ENCODE results near the gene RUSC1. TPM values are rescaled to one million over a fixed set of nuclear protein-coding genes. Genes with fewer than 3 reads are reported as not detected.

Gene RUSC1
- total RNA-seq, 4 donors from 2014 or later: 7.4 to 11.5 (median 9.4) TPM

DNA sequence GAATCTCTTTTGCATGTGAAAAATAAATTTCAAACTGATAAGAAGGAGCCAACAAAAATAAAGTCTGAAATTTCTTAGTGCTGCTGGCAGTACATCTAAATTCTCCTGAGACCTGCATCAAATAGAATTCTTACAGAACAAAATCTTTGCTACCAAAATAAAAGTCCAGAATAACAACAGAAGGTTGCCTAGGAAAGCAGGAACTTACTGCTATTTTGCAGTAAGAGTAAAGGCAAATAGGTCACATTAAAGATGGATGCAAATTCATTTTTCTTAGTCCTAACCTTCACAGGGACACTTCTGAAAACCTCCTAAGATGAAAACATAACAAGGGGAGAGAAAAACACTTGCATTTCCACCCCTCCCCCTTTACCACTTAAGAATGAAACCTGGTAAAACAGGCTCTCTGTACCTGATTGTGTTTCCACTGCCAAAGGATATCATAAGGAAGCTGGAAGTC, 59.0 kb downstream of the RUSC1 start:
- TF ChIP-seq, protein P1, sequence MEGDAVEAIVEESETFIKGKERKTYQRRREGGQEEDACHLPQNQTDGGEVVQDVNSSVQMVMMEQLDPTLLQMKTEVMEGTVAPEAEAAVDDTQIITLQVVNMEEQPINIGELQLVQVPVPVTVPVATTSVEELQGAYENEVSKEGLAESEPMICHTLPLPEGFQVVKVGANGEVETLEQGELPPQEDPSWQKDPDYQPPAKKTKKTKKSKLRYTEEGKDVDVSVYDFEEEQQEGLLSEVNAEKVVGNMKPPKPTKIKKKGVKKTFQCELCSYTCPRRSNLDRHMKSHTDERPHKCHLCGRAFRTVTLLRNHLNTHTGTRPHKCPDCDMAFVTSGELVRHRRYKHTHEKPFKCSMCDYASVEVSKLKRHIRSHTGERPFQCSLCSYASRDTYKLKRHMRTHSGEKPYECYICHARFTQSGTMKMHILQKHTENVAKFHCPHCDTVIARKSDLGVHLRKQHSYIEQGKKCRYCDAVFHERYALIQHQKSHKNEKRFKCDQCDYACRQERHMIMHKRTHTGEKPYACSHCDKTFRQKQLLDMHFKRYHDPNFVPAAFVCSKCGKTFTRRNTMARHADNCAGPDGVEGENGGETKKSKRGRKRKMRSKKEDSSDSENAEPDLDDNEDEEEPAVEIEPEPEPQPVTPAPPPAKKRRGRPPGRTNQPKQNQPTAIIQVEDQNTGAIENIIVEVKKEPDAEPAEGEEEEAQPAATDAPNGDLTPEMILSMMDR (IDR thresholded peaks at IDR 0.05 in 4 of 5, conservative IDR thresholded peaks at IDR 0.05 in 1 of 5): no peak
- TF ChIP-seq POLR2A (IDR thresholded peaks at IDR 0.05): no peak
- DNase-seq (no peak), ATAC-seq (peak; percentile 44 to 60)
- Histone ChIP-seq H3K4me1 (peaks cover 0 to 4% of the 10 kb centered on the region in 2 donors), H3K27me3 (no peaks in the 10 kb centered on the region), H3K4me3 (peak overlapping the region in 2 of 4 donors; percentile 2 to 15), H3K27ac (peak overlapping the region in 2 of 4 donors; percentile 49 to 53), H3K9me3 (no peaks in the 10 kb centered on the region), H3K36me3 (peaks cover 4 to 39% of the 10 kb centered on the region in 2 donors)
- in situ Hi-C loops (cut with MboI; ENCODE audit: low sequenced_read_pairs in 4 of 4): no loop called here
- intact Hi-C loops (cut with DNase I; ENCODE audit: low total_unique reads): no loop called here

MicroRNAs within 50 kb of the gene (microRNA counts, 767-probe panel; counts per million panel counts)
- 356 to 448 counts per million in 2 donors for microRNA hsa-miR-555

Small RNA genes within 50 kb of the gene (microRNA-seq; reads per million reads assigned to microRNA genes)
- gene MIR555 (ENCODE audit: borderline replicate concordance in 2 of 2): 0 reads per million in 2 donors

Other genes starting within 250 kb of the RUSC1 start
- gene EFNA3, start 242.1 kb upstream of the RUSC1 start, total RNA-seq: 1 to 10 TPM in 2 of 4 donors, under 1 TPM in 1, not detected in 1; 0.55 to 1.8 (median 1.6) TPM
- 10 to 100 TPM; 12.6 to 35.1 (median 14.4) TPM for gene EFNA1, start 193.0 kb upstream of the RUSC1 start, total RNA-seq
- gene SLC50A1, start 185.0 kb upstream of the RUSC1 start, total RNA-seq: 10 to 100 TPM in 1 of 4 donors, 1 to 10 TPM in 3; 3.5 to 11.4 (median 8.2) TPM
- 10 to 100 TPM in 3 of 4 donors, 1 to 10 TPM in 1; 7.3 to 69.5 (median 57.9) TPM for gene DPM3, start 180.4 kb upstream of the RUSC1 start, total RNA-seq
- 100 to 1,000 TPM in 1 of 4 donors, 10 to 100 TPM in 3; 59.6 to 102 (median 91.6) TPM for gene KRTCAP2, start 147.6 kb upstream of the RUSC1 start, total RNA-seq
- gene TRIM46, start 147.0 kb upstream of the RUSC1 start, total RNA-seq: not detected
- gene THBS3, start 113.0 kb upstream of the RUSC1 start, total RNA-seq: 1 to 10 TPM; 1.5 to 4.6 (median 3.3) TPM
- gene MTX1, start 112.2 kb upstream of the RUSC1 start, total RNA-seq: 10 to 100 TPM; 14.4 to 26.9 (median 24.6) TPM
- 10 to 100 TPM in 3 of 4 donors, 1 to 10 TPM in 1; 7.9 to 22.3 (median 18.8) TPM for gene ENTREP3, start 65.4 kb upstream of the RUSC1 start, total RNA-seq
- 100 to 1,000 TPM in 1 of 4 donors, 10 to 100 TPM in 3; 60.0 to 108 (median 79.3) TPM for gene SCAMP3, start 58.5 kb upstream of the RUSC1 start, total RNA-seq
- 10 to 100 TPM in 2 of 4 donors, 1 to 10 TPM in 2; 7.1 to 13.1 (median 9.8) TPM for gene CLK2, start 47.4 kb upstream of the RUSC1 start, total RNA-seq
- gene HCN3, start 43.4 kb upstream of the RUSC1 start, total RNA-seq: 1 to 10 TPM in 2 of 4 donors, under 1 TPM in 2; 0.18 to 1.5 (median 1.1) TPM
- gene PKLR, start 19.5 kb upstream of the RUSC1 start, total RNA-seq: not detected
- gene FDPS, start 12.0 kb upstream of the RUSC1 start, total RNA-seq: 10 to 100 TPM; 47.6 to 65.4 (median 49.1) TPM
- gene ASH1L, start 241.9 kb downstream of the RUSC1 start, total RNA-seq: 10 to 100 TPM; 43.7 to 57.1 (median 52.0) TPM

Data from gastrocnemius medialis (tissue), 4 donors.